Cardiac fibroblast (primary cell): ENCODE results near the gene TTLL1.

Experiments used
- DNase-seq, 2 donors: peaks; one replicate each; pipeline versions ENCODE4 v3.0.0 to v3.0.0-alpha.2; 2010; ENCODE audit warnings: low read depth in 2 of 2
- H3K4me3 ChIP-seq, 2 donors: replicated peaks in 1 of 2; 1 replicate in 1 of 2; 2 replicates in 1 of 2; pipeline ENCODE4 v1.5.1; 2011; ENCODE audit warnings: low read depth in 2 of 2, low read length in 2 of 2, mild to moderate bottlenecking in 2 of 2, moderate library complexity in 1 of 2
- TF ChIP-seq, protein P1 (sequence below): IDR thresholded peaks from one replicate; pipeline ENCODE4 v1.5.1; 2011; ENCODE audit warnings: low read depth, mild to moderate bottlenecking, low read length, inconsistent platforms

TTLL1 gene

GRCh38 chr22:42990131-42990838, 98.9 kb downstream of the TTLL1 start:
- no peak overlapping the region for H3K4me3 ChIP-seq
- DNase-seq, result peak; percentile 90 to 94
- TF ChIP-seq, protein P1, sequence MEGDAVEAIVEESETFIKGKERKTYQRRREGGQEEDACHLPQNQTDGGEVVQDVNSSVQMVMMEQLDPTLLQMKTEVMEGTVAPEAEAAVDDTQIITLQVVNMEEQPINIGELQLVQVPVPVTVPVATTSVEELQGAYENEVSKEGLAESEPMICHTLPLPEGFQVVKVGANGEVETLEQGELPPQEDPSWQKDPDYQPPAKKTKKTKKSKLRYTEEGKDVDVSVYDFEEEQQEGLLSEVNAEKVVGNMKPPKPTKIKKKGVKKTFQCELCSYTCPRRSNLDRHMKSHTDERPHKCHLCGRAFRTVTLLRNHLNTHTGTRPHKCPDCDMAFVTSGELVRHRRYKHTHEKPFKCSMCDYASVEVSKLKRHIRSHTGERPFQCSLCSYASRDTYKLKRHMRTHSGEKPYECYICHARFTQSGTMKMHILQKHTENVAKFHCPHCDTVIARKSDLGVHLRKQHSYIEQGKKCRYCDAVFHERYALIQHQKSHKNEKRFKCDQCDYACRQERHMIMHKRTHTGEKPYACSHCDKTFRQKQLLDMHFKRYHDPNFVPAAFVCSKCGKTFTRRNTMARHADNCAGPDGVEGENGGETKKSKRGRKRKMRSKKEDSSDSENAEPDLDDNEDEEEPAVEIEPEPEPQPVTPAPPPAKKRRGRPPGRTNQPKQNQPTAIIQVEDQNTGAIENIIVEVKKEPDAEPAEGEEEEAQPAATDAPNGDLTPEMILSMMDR, result peak; percentile 53
